ENCODE data around the gene SLC37A3.

- TF ChIP-seq CTCF (IDR thresholded peaks at IDR 0.05) (no peak), POLR2AphosphoS5 (IDR thresholded peaks at IDR 0.05) (no peak)
Measured at GRCh38 chr7:140367528-140367927, 30.8 kb downstream of the SLC37A3 start.
